ENCODE data around the gene PRKACA.

DNA sequence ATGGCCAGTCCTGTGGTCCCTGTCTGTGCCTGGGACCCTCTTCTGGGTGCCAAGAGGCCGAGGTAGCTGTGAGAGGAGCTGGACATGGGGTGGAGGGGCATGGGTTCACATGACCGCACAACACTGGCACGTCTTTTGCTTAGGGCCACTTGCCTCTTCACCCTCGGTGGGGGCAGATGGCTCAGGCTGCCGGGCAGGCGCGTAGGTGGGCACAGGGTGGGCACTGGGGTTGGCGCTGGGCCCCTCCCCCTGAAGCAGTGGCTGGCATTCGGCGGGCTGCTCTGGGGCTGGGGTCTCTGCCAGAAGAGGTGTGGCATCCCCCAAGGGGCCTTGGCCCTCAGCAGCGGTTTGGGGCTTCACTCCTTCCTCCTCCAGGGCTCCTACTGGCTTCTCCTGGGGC, 64.1 kb downstream of the PRKACA start:
- TF ChIP-seq, protein P1, sequence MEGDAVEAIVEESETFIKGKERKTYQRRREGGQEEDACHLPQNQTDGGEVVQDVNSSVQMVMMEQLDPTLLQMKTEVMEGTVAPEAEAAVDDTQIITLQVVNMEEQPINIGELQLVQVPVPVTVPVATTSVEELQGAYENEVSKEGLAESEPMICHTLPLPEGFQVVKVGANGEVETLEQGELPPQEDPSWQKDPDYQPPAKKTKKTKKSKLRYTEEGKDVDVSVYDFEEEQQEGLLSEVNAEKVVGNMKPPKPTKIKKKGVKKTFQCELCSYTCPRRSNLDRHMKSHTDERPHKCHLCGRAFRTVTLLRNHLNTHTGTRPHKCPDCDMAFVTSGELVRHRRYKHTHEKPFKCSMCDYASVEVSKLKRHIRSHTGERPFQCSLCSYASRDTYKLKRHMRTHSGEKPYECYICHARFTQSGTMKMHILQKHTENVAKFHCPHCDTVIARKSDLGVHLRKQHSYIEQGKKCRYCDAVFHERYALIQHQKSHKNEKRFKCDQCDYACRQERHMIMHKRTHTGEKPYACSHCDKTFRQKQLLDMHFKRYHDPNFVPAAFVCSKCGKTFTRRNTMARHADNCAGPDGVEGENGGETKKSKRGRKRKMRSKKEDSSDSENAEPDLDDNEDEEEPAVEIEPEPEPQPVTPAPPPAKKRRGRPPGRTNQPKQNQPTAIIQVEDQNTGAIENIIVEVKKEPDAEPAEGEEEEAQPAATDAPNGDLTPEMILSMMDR (IDR thresholded peaks at IDR 0.05), result no peak
- no peak for TF ChIP-seq POLR2A (IDR thresholded peaks at IDR 0.05)

All from vagina (tissue), 2 donors.